ENCODE results near the gene SEMA7A. TPM values are rescaled to one million over a fixed set of nuclear protein-coding genes. Genes with fewer than 3 reads are reported as not detected.

Gene SEMA7A
- total and polyA plus RNA-seq, 8 donors = 4.5 to 7.8 (median 5.9) TPM

DNA sequence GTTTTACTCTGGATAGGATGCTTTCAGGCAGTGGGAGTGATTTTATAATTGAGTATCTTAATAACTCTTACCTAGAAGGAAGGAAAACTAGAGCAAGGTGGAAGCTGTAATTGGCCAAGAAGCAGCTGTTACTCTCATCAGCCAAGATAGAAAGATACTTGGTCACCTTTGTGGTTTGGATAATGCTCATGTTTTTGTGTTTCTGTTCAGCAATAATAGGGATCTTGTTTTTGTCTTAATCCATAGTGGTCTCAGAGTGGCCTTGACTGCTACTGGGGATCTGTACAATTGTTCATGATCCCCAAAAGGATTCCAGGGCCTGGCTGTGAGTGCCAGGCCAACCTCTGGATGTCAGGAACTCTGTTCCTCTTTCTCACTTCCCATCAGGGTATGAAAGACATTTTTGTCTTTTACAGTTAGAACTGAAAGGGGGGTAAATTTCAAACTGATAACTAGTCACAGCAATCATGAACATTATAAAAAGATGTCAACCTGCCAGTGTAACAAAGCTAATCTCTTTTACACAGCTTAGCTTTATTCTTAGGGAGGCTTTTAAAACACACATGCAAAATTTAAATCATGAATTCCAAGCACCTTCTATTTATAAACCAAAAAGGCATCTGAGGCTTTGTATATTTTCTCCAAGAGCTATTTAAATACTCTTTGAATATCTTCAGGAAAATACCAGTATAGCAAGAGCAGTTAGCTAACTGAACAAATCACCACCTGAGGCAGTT lies 21.2 kb upstream of the SEMA7A start:
- Histone ChIP-seq H3K27me3 (no peaks in the 10 kb centered on the region), H3K4me3 (no peak overlapping the region), H3K27ac (no peak overlapping the region), H3K4me1 (peaks cover 0 to 4% of the 10 kb centered on the region in 2 donors), H3K36me3 (peaks cover 0 to 73% of the 10 kb centered on the region in 2 donors), H3K9me3 (no peaks in the 10 kb centered on the region)
- TF ChIP-seq, protein P1, sequence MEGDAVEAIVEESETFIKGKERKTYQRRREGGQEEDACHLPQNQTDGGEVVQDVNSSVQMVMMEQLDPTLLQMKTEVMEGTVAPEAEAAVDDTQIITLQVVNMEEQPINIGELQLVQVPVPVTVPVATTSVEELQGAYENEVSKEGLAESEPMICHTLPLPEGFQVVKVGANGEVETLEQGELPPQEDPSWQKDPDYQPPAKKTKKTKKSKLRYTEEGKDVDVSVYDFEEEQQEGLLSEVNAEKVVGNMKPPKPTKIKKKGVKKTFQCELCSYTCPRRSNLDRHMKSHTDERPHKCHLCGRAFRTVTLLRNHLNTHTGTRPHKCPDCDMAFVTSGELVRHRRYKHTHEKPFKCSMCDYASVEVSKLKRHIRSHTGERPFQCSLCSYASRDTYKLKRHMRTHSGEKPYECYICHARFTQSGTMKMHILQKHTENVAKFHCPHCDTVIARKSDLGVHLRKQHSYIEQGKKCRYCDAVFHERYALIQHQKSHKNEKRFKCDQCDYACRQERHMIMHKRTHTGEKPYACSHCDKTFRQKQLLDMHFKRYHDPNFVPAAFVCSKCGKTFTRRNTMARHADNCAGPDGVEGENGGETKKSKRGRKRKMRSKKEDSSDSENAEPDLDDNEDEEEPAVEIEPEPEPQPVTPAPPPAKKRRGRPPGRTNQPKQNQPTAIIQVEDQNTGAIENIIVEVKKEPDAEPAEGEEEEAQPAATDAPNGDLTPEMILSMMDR (IDR thresholded peaks at IDR 0.05) = no peak
- intact Hi-C loops (cut with DNase I) = no loop called here
- DNase-seq (no peak), ATAC-seq (no peak)

DNA sequence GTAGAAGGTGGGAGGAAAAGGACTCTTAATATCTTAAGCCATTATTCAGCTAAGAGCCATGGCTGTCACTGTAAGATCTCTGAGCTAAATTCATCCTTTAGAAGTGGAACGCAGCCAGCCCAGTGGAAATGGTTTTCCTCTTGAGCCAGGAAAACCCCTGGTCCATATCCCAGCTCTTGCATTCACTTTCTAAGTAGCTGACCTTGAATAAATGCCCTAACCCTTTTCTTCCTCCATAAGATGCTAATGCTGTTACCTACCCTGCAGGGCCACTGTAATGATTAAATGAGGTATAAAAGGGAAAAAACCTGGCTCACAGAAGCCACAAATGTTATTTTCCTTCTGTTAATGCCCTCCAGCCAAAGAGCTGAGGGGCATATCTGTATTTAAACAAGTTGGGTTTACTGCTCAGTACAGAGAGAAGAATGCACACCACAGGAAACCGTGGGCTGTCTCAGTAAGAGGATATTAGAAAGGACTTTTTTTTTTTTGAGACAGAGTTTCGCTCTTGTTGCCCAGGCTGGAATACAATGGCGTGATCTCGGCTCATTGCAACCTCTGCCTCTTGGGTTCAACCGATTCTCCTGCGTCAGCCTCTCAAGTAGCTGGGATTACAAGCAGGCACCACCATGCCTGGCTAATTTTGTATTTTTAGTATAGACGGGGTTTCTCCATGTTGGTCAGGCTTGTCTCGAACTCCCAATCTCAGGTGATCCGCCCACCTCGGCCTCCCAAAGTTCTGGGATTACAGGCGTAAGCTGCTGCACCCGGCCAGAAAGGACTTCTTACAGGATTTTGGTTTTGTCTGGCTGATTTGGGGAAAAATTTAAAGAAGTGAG lies 20.4 kb upstream of the SEMA7A start:
- ATAC-seq (no peak), DNase-seq (no peak)
- no peaks in the 10 kb centered on the region for H3K9me3 ChIP-seq
- no peaks in the 10 kb centered on the region for H3K27me3 ChIP-seq
- intact Hi-C loops (cut with DNase I) = no loop called here
- TF ChIP-seq, protein P1 (IDR thresholded peaks at IDR 0.05) = no peak
- H3K36me3 ChIP-seq = peaks cover 0 to 81% of the 10 kb centered on the region in 2 donors
- H3K4me1 ChIP-seq = no peaks in the 10 kb centered on the region
- no peak overlapping the region for H3K27ac ChIP-seq
- H3K4me3 ChIP-seq = no peak overlapping the region

DNA sequence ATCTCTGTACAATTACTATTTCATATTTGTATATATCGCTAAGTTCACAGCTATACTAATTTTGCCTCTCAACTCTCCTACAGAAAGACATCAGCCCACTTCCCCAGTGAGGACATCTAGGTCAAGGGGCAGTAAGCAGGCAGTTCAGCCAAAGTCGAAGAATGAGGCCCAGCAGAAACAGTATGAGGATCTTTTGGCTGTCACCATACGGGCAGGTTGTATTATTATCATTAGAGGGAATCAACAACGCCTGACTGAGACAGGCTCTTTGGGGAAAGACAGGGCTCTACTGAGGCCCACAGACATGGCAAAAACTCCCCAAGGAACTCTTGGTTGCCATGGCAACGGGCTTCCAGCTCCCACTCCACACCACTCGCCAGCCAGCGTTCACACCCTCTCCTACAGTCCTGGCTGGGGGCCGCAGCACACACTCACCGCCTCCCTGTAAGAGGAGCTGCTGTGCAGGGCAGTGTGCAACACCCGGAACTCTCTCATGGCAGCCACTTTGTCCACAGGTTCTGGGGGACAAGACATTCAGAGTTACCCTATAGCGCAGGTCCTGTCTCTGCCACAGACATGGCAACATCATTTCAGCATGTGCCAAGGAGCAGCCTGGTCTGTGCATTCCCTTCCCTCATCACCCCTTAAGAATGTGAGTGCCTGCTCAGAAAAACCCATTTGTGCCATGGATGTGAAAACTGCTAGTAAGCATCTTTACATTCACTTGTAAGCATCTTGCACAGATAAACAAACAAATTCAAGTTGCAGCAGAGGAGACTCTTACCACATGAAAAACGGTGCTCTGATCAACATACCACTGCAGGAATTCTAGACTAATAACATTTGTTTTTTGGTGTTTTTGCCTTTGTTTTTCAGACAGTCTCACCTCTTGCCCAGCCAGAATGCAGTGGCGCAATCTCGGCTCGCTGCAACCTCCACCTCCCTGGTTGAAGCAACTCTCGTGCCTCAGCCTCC lies 18.4 kb upstream of the SEMA7A start:
- TF ChIP-seq, protein P1 (IDR thresholded peaks at IDR 0.05) = no peak
- no peak overlapping the region for H3K27ac ChIP-seq
- H3K9me3 ChIP-seq = no peaks in the 10 kb centered on the region
- ATAC-seq = no peak
- no peaks in the 10 kb centered on the region for H3K27me3 ChIP-seq
- no peak overlapping the region for H3K4me3 ChIP-seq
- no peaks in the 10 kb centered on the region for H3K4me1 ChIP-seq
- no peak for DNase-seq
- intact Hi-C loops (cut with DNase I) = no loop called here
- peaks cover 0 to 98% of the 10 kb centered on the region in 2 donors for H3K36me3 ChIP-seq

DNA sequence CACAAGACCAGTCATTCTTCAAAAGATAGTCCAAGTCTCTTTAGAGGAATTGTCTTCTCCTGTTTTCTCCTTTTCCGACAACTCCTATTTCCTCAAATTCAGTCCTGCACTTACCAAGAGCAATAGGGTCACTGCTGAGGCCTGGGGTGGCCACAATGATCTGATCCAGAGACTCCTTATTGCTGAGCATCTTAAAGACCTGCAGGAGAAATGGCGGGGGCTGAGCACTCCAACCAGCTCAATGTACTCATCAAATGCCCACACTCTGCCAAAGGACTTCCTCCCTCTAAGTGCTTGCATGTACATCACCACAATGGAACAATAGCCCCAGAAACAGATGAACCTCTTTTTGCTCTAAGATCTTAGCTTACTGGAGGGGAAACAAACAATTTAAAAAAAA lies 17.6 kb upstream of the SEMA7A start:
- no peak overlapping the region for H3K27ac ChIP-seq
- H3K27me3 ChIP-seq = no peaks in the 10 kb centered on the region
- ATAC-seq (no peak), DNase-seq (no peak)
- H3K9me3 ChIP-seq = no peaks in the 10 kb centered on the region
- H3K36me3 ChIP-seq = peaks cover 0 to 98% of the 10 kb centered on the region in 2 donors
- no peak overlapping the region for H3K4me3 ChIP-seq
- TF ChIP-seq, protein P1 (IDR thresholded peaks at IDR 0.05) = no peak
- intact Hi-C loops (cut with DNase I) = no loop called here
- no peaks in the 10 kb centered on the region for H3K4me1 ChIP-seq
